Measurements from ENCODE around the gene MFN1.

GRCh38 chr3:179421500-179421899 is 74.0 kb downstream of the MFN1 start:
- TF ChIP-seq, protein P1, sequence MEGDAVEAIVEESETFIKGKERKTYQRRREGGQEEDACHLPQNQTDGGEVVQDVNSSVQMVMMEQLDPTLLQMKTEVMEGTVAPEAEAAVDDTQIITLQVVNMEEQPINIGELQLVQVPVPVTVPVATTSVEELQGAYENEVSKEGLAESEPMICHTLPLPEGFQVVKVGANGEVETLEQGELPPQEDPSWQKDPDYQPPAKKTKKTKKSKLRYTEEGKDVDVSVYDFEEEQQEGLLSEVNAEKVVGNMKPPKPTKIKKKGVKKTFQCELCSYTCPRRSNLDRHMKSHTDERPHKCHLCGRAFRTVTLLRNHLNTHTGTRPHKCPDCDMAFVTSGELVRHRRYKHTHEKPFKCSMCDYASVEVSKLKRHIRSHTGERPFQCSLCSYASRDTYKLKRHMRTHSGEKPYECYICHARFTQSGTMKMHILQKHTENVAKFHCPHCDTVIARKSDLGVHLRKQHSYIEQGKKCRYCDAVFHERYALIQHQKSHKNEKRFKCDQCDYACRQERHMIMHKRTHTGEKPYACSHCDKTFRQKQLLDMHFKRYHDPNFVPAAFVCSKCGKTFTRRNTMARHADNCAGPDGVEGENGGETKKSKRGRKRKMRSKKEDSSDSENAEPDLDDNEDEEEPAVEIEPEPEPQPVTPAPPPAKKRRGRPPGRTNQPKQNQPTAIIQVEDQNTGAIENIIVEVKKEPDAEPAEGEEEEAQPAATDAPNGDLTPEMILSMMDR (IDR thresholded peaks at IDR 0.05) = peak; percentile 63
- TF ChIP-seq ZFX (IDR thresholded peaks at IDR 0.05; ENCODE audit: borderline replicate concordance) = no peak
